Vagina (tissue), 2 donors: ENCODE measurements around the gene LYAR.

ENCODE experiments used
- CTCF ChIP-seq, 3 experiments: fragments of 450-650 bp in 2 of 3; fragments of 200-600 bp in 1 of 3; sonication (generic) in 1 of 3; IDR thresholded peaks; one replicate each; pipeline ENCODE4 v1.5.1; 2017 to 2019; ENCODE audit warnings: antibody characterized with exemption in 3 of 3, mild to moderate bottlenecking in 2 of 3, moderate library complexity in 2 of 3
- POLR2A ChIP-seq, 2 donors: fragments of 450-650 bp; IDR thresholded peaks; one replicate each; pipeline ENCODE4 v1.6.1; 2017; ENCODE audit warnings: antibody characterized with exemption in 2 of 2, mild to moderate bottlenecking in 2 of 2, moderate library complexity in 2 of 2
- POLR2AphosphoS5 ChIP-seq, 2 donors: sonication (generic); formaldehyde crosslinking; IDR thresholded peaks; one replicate each; pipeline ENCODE4 v1.9.0; 2017; ENCODE audit warnings: antibody characterized with exemption in 2 of 2, mild to moderate bottlenecking in 2 of 2, low read depth in 1 of 2; ENCODE audit not compliant: insufficient read depth in 1 of 2

- TF ChIP-seq CTCF (IDR thresholded peaks at IDR 0.05) (no peak), POLR2A (IDR thresholded peaks at IDR 0.05) (no peak), POLR2AphosphoS5 (IDR thresholded peaks at IDR 0.05; ENCODE audit: insufficient read depth in 1 of 2, low read depth in 1 of 2) (no peak)
These were observed 61.6 kb downstream of the LYAR start for GRCh38 chr4:4228356-4228668.
